ENCODE results near the gene PIEZO2.
"Not testable (repeated sequence)": the region's sequence is repeated elsewhere in the genome, so short reads cannot be mapped to it uniquely, and the experiment has no call there.

Gene PIEZO2

DNA sequence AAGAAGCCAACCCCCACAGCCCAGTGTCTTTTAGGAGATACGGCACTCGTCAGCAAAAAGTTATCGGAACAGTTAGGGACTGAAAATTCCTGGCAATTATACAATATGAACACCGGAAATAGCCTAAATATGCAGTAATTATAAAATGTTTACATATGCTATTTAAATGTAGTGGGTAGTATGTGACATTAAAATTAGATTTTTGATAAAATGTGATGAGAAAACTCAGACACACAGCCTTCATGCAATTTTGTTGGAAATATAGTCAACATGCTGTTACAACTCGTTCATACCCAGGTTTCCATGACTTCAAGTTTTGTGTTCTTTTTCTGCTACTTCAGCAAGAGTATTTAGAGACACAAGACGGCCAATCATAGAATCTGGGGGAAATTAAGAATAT lies 229.1 kb downstream of the PIEZO2 start:
- H3K27ac ChIP-seq (ENCODE audit: low read depth, low read length); H3K36me3 ChIP-seq (ENCODE audit: insufficient read depth, low read length); H3K9ac ChIP-seq (ENCODE audit: low read length); H3K4me1 ChIP-seq (ENCODE audit: insufficient read depth, low read length); H3K27me3 ChIP-seq (ENCODE audit: control insufficient read depth in 1 of 2, insufficient read depth in 2 of 2, low read length in 2 of 2); H3K4me3 ChIP-seq (ENCODE audit: low read depth in 1 of 2, low read length in 2 of 2); H3K9me3 ChIP-seq (ENCODE audit: low read length): not testable (repeated sequence)

DNA sequence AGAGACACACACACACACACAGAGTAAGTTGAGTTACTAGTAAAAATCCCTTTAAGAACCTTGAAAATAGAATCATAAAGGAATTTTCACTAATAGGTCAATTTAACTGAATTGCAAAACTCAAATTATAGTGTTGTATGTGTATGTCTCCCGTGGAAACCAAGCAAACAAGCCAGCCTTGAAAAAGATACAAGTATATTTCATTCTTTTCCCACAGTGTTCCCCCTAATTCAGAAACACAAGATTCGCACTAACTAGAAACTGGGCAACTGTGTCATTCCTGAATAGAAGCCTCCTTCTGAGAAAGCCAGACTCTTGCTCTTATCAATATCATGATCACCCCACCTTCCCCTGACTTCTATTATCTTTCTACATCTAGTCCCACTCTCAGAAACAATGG lies 229.5 kb downstream of the PIEZO2 start:
- Histone ChIP-seq H3K27ac (ENCODE audit: low read depth, low read length) (no peak overlapping the region), H3K9ac (ENCODE audit: low read length) (no peak overlapping the region), H3K36me3 (ENCODE audit: insufficient read depth, low read length) (no peaks in the 10 kb centered on the region), H3K27me3 (ENCODE audit: control insufficient read depth in 1 of 2, insufficient read depth in 2 of 2, low read length in 2 of 2) (no peaks in the 10 kb centered on the region), H3K4me3 (ENCODE audit: low read depth in 1 of 2, low read length in 2 of 2) (no peak overlapping the region), H3K4me1 (ENCODE audit: insufficient read depth, low read length) (no peaks in the 10 kb centered on the region), H3K9me3 (ENCODE audit: low read length) (no peaks in the 10 kb centered on the region)

DNA sequence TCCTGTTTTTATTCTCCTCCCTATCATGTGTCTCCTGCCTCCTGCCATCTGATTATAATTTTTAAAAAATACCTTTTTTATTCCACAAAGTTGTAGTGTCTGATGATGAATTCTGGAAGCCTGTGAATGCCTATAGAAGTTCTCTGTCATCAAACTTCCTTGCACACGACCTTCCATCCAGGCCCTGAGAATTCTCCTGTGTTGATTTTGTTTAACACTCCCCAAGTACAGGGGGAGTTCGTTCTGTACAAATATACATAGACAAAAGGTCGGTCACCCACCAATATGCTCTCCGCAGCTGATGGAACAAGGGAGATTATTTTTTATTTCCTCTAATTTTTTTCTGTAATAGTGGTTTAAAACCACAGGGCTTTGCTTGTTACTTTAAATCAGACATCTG lies 232.5 kb downstream of the PIEZO2 start:
- no peaks in the 10 kb centered on the region for H3K9me3 ChIP-seq (ENCODE audit: low read length)
- no peaks in the 10 kb centered on the region for H3K27me3 ChIP-seq (ENCODE audit: control insufficient read depth in 1 of 2, insufficient read depth in 2 of 2, low read length in 2 of 2)
- no peak overlapping the region for H3K9ac ChIP-seq (ENCODE audit: low read length)
- H3K36me3 ChIP-seq (ENCODE audit: insufficient read depth, low read length), result no peaks in the 10 kb centered on the region
- no peak overlapping the region for H3K4me3 ChIP-seq (ENCODE audit: low read depth in 1 of 2, low read length in 2 of 2)
- no peak overlapping the region for H3K27ac ChIP-seq (ENCODE audit: low read depth, low read length)
- H3K4me1 ChIP-seq (ENCODE audit: insufficient read depth, low read length), result no peaks in the 10 kb centered on the region

DNA sequence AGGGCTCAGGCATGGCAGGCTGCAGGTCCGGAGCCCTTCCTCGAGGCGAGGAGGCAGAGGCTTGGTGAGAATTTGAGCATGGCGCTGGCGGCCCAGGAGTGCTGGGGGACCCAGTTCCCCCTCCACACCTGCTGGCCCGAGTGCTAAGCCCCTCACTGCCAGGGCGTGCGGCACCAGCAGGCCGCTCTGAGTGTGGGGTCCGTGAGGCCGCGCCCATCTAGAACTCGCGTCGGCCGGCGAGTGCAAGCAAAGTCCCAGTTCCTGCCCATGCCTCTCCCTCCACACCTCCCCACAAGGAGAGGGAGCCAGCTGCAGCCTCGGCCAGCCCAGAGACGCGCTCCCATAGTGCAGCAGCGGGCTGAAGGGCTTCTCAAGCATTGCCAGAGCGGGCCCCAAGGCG lies 233.0 kb downstream of the PIEZO2 start:
- H3K4me3 ChIP-seq (ENCODE audit: low read depth in 1 of 2, low read length in 2 of 2), result no peak overlapping the region
- H3K9ac ChIP-seq (ENCODE audit: low read length), result no peak overlapping the region
- H3K4me1 ChIP-seq (ENCODE audit: insufficient read depth, low read length), result no peaks in the 10 kb centered on the region
- no peak overlapping the region for H3K27ac ChIP-seq (ENCODE audit: low read depth, low read length)
- H3K9me3 ChIP-seq (ENCODE audit: low read length), result no peaks in the 10 kb centered on the region
- H3K27me3 ChIP-seq (ENCODE audit: control insufficient read depth in 1 of 2, insufficient read depth in 2 of 2, low read length in 2 of 2), result no peaks in the 10 kb centered on the region
- no peaks in the 10 kb centered on the region for H3K36me3 ChIP-seq (ENCODE audit: insufficient read depth, low read length)

DNA sequence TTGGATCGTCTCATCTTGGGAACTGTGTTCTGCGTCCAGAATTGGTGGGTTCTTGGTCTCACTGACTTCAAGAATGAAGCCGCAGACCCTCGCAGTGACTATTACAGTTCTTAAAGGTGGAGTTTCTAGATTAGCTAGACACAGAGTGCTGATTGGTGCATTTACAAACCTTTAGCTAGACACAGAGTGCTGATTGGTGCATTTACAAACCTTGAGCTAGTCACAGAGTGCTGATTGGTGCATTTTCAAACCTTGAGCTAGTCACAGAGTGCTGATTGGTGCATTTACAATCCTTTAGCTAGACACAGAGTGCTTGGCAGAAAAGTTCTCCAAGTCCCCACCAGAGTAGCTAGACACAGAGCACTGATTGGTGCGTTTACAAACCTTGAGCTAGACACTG lies 233.6 kb downstream of the PIEZO2 start:
- H3K27me3 ChIP-seq (ENCODE audit: control insufficient read depth in 1 of 2, insufficient read depth in 2 of 2, low read length in 2 of 2); H3K4me3 ChIP-seq (ENCODE audit: low read depth in 1 of 2, low read length in 2 of 2); H3K36me3 ChIP-seq (ENCODE audit: insufficient read depth, low read length); H3K4me1 ChIP-seq (ENCODE audit: insufficient read depth, low read length); H3K9me3 ChIP-seq (ENCODE audit: low read length); H3K9ac ChIP-seq (ENCODE audit: low read length); H3K27ac ChIP-seq (ENCODE audit: low read depth, low read length): not testable (repeated sequence)

DNA sequence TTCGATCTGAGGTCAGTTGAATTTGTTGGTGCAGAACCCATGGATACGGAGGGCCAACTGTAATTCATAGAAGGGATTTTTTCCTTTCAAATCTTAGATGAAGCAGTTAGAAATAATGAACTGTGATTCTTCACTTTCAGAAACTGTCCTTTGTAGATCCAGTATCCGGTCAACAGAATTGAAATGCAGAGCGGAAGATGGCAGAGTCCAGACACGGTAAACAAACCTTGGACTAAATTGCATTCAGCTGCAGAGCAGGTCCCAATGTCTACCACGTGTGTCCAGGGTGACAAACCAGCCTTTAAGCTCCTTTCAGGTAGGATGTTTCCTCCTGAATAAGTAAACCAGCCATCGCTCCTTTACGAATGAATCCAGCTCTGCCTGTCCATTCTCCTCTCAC lies 234.8 kb downstream of the PIEZO2 start:
- not testable (repeated sequence) for H3K4me3 ChIP-seq (ENCODE audit: low read depth in 1 of 2, low read length in 2 of 2); H3K36me3 ChIP-seq (ENCODE audit: insufficient read depth, low read length); H3K27ac ChIP-seq (ENCODE audit: low read depth, low read length); H3K4me1 ChIP-seq (ENCODE audit: insufficient read depth, low read length); H3K9ac ChIP-seq (ENCODE audit: low read length); H3K27me3 ChIP-seq (ENCODE audit: control insufficient read depth in 1 of 2, insufficient read depth in 2 of 2, low read length in 2 of 2); H3K9me3 ChIP-seq (ENCODE audit: low read length)

DNA sequence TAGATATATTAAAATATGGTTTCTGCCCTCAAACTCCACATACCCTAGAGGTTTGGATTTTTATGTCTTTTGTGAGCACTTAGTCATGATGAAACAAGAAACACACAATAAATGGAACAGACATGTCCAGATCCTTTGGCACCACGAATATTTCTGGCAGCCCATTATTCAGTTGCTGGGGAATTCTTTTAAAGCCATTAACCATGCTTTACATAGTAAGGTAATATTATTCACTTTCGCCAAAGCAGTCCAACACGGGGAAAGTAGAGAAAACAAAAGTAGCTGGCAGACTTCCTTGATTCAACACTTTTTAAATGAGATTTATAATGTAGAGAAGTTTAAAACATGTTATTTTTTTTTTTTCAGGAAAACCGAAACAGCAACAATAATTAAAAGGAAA lies 235.4 kb downstream of the PIEZO2 start:
- no peak overlapping the region for H3K9ac ChIP-seq (ENCODE audit: low read length)
- H3K36me3 ChIP-seq (ENCODE audit: insufficient read depth, low read length), result no peaks in the 10 kb centered on the region
- H3K4me1 ChIP-seq (ENCODE audit: insufficient read depth, low read length), result no peaks in the 10 kb centered on the region
- no peak overlapping the region for H3K4me3 ChIP-seq (ENCODE audit: low read depth in 1 of 2, low read length in 2 of 2)
- H3K9me3 ChIP-seq (ENCODE audit: low read length), result no peaks in the 10 kb centered on the region
- no peaks in the 10 kb centered on the region for H3K27me3 ChIP-seq (ENCODE audit: control insufficient read depth in 1 of 2, insufficient read depth in 2 of 2, low read length in 2 of 2)
- no peak overlapping the region for H3K27ac ChIP-seq (ENCODE audit: low read depth, low read length)

DNA sequence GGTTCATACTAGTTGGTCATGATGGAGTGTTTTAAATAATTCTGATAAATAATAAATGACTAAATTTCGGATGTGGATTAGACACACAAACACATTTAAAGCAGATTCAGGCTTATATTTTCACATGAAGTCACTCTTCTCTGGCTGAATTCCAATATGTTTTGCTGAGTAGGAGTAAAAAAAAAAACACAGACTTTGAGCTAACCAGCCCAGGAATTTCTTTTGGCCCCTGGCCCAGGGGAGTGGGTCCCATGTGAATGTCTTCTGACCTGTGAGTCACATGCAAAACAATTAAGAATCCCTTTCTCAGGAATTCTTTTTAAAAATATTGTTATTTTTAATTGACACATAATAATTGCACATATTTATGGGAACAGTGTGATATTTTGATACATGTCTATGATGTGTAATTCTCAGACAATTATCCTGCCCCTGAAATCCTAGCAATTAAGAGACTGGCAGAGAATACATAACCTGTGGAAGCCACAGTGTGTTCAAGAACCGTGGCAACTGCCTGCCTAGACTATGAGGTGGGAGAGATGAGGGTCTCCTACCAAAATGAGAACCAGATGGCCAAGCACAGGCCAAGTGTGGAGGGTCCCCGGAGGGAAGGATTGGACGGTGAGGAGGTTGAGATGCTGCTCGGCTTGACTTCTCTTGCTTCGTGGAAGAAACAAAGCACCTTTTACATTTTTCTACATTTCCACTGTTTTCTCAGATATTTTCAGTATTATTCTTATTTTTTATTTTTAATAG lies 236.4 kb downstream of the PIEZO2 start:
- H3K27ac ChIP-seq (ENCODE audit: low read depth, low read length), result no peak overlapping the region
- H3K9me3 ChIP-seq (ENCODE audit: low read length), result no peaks in the 10 kb centered on the region

DNA sequence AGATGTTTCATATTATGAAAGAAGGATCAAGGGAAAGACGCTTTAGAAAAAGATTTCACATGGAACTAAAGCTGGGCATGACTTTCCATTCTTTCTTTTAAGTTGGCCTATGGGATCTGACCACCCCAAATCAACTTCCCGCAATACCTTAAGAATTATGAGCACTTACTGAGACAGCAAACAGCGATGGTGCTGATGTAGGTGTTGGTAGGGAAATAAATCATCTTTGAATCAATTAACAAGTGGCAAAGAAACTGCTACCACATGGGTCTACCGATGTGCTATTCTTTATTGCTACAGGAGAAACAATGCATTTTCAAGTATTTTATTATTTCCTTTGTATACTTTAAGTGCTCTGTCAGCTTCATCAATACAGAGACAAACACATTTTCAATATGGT lies 239.6 kb downstream of the PIEZO2 start:
- Histone ChIP-seq H3K36me3 (ENCODE audit: insufficient read depth, low read length) (no peaks in the 10 kb centered on the region), H3K4me1 (ENCODE audit: insufficient read depth, low read length) (no peaks in the 10 kb centered on the region), H3K27me3 (ENCODE audit: control insufficient read depth in 1 of 2, insufficient read depth in 2 of 2, low read length in 2 of 2) (no peaks in the 10 kb centered on the region), H3K27ac (ENCODE audit: low read depth, low read length) (no peak overlapping the region), H3K9me3 (ENCODE audit: low read length) (no peaks in the 10 kb centered on the region), H3K4me3 (ENCODE audit: low read depth in 1 of 2, low read length in 2 of 2) (no peak overlapping the region), H3K9ac (ENCODE audit: low read length) (no peak overlapping the region)

More for the DNA sequence above, 236.4 kb downstream of the PIEZO2 start:
- Histone ChIP-seq H3K27me3 (ENCODE audit: control insufficient read depth in 1 of 2, insufficient read depth in 2 of 2, low read length in 2 of 2) (no peaks in the 10 kb centered on the region), H3K36me3 (ENCODE audit: insufficient read depth, low read length) (no peaks in the 10 kb centered on the region), H3K9ac (ENCODE audit: low read length) (no peak overlapping the region), H3K4me1 (ENCODE audit: insufficient read depth, low read length) (no peaks in the 10 kb centered on the region), H3K4me3 (ENCODE audit: low read depth in 1 of 2, low read length in 2 of 2) (no peak overlapping the region)

DNA sequence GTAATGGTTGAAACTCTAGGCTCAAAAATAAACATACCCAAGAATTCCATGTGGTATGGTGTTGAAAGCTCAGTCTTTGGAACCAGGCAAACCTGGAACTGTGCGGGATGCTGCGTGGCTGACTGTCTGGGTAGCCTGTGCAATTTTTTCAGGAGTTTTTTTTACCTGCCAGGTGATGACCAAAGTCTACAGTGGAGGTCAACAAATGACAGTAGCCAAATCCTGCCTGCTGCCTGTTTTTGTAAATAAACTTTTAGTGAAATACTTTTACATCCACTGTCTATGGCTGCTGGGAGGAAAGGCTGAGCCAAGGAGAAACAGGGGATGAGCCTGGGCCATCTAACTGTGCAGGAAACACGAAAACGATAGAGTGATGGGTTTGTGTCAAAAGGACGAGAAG lies 240.6 kb downstream of the PIEZO2 start:
- H3K4me1 ChIP-seq (ENCODE audit: insufficient read depth, low read length), result no peaks in the 10 kb centered on the region
- H3K36me3 ChIP-seq (ENCODE audit: insufficient read depth, low read length), result no peaks in the 10 kb centered on the region
- no peak overlapping the region for H3K9ac ChIP-seq (ENCODE audit: low read length)
- no peaks in the 10 kb centered on the region for H3K27me3 ChIP-seq (ENCODE audit: control insufficient read depth in 1 of 2, insufficient read depth in 2 of 2, low read length in 2 of 2)
- no peak overlapping the region for H3K4me3 ChIP-seq (ENCODE audit: low read depth in 1 of 2, low read length in 2 of 2)
- H3K27ac ChIP-seq (ENCODE audit: low read depth, low read length), result no peak overlapping the region
- no peaks in the 10 kb centered on the region for H3K9me3 ChIP-seq (ENCODE audit: low read length)

DNA sequence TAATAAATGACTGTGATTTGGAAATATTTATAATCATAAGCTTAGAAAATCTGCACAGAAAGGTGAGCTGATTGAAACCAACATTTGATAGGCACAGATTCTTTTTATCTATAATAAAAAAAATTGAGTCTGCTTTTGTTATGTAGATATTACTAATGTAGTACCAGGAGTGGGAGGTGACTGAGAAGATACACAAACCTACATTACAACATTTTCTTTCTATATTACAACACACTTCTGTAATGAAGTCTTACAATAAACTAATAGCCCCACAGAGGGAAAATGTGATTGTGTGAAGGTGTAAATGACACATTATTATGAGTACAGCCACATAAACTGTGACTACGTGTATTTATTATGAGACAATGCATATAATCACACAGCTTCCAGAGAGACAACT lies 241.6 kb downstream of the PIEZO2 start:
- H3K9ac ChIP-seq (ENCODE audit: low read length), result no peak overlapping the region
- no peaks in the 10 kb centered on the region for H3K27me3 ChIP-seq (ENCODE audit: control insufficient read depth in 1 of 2, insufficient read depth in 2 of 2, low read length in 2 of 2)
- H3K4me3 ChIP-seq (ENCODE audit: low read depth in 1 of 2, low read length in 2 of 2), result no peak overlapping the region
- H3K36me3 ChIP-seq (ENCODE audit: insufficient read depth, low read length), result no peaks in the 10 kb centered on the region
- no peaks in the 10 kb centered on the region for H3K4me1 ChIP-seq (ENCODE audit: insufficient read depth, low read length)
- H3K9me3 ChIP-seq (ENCODE audit: low read length), result no peaks in the 10 kb centered on the region
- no peak overlapping the region for H3K27ac ChIP-seq (ENCODE audit: low read depth, low read length)

DNA sequence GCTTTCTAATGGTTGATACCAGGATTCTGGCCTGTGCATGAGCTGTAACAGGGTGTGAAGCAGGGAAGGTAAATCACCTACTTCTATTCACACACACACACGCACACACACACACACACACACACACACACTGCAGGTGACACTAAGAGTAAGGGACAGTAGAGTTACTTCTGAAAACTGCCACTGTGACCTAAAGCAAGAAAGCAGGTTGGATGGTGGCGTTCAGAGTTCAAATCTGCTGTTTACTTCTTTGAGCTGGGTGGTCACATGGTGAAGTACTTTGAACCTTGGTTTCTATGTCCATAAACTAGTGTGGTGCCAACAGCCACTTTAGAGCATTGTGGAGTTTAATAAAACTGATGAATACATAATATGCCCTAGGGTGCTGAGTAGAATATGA lies 248.0 kb downstream of the PIEZO2 start:
- H3K27me3 ChIP-seq (ENCODE audit: control insufficient read depth in 1 of 2, insufficient read depth in 2 of 2, low read length in 2 of 2), result no peaks in the 10 kb centered on the region
- H3K4me3 ChIP-seq (ENCODE audit: low read depth in 1 of 2, low read length in 2 of 2), result no peak overlapping the region
- no peak overlapping the region for H3K27ac ChIP-seq (ENCODE audit: low read depth, low read length)
- no peak overlapping the region for H3K9ac ChIP-seq (ENCODE audit: low read length)
- H3K9me3 ChIP-seq (ENCODE audit: low read length), result no peaks in the 10 kb centered on the region
- H3K4me1 ChIP-seq (ENCODE audit: insufficient read depth, low read length), result no peaks in the 10 kb centered on the region
- H3K36me3 ChIP-seq (ENCODE audit: insufficient read depth, low read length), result no peaks in the 10 kb centered on the region

All from muscle layer of colon (tissue), 2 donors.